UCSD-AML1 (cell line): ENCODE results near the gene AKAP13.
"Not testable (repeated sequence)": the region's sequence is repeated elsewhere in the genome, so short reads cannot be mapped to it uniquely, and the experiment has no call there.

Experiments
- DNase-seq: peaks from one replicate; lab custom pipeline; 2025; ENCODE audit not compliant: unreplicated experiment; lab: John Stamatoyannopoulos, UW

AKAP13 gene, protein sequence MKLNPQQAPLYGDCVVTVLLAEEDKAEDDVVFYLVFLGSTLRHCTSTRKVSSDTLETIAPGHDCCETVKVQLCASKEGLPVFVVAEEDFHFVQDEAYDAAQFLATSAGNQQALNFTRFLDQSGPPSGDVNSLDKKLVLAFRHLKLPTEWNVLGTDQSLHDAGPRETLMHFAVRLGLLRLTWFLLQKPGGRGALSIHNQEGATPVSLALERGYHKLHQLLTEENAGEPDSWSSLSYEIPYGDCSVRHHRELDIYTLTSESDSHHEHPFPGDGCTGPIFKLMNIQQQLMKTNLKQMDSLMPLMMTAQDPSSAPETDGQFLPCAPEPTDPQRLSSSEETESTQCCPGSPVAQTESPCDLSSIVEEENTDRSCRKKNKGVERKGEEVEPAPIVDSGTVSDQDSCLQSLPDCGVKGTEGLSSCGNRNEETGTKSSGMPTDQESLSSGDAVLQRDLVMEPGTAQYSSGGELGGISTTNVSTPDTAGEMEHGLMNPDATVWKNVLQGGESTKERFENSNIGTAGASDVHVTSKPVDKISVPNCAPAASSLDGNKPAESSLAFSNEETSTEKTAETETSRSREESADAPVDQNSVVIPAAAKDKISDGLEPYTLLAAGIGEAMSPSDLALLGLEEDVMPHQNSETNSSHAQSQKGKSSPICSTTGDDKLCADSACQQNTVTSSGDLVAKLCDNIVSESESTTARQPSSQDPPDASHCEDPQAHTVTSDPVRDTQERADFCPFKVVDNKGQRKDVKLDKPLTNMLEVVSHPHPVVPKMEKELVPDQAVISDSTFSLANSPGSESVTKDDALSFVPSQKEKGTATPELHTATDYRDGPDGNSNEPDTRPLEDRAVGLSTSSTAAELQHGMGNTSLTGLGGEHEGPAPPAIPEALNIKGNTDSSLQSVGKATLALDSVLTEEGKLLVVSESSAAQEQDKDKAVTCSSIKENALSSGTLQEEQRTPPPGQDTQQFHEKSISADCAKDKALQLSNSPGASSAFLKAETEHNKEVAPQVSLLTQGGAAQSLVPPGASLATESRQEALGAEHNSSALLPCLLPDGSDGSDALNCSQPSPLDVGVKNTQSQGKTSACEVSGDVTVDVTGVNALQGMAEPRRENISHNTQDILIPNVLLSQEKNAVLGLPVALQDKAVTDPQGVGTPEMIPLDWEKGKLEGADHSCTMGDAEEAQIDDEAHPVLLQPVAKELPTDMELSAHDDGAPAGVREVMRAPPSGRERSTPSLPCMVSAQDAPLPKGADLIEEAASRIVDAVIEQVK (N-terminal part only)

DNA sequence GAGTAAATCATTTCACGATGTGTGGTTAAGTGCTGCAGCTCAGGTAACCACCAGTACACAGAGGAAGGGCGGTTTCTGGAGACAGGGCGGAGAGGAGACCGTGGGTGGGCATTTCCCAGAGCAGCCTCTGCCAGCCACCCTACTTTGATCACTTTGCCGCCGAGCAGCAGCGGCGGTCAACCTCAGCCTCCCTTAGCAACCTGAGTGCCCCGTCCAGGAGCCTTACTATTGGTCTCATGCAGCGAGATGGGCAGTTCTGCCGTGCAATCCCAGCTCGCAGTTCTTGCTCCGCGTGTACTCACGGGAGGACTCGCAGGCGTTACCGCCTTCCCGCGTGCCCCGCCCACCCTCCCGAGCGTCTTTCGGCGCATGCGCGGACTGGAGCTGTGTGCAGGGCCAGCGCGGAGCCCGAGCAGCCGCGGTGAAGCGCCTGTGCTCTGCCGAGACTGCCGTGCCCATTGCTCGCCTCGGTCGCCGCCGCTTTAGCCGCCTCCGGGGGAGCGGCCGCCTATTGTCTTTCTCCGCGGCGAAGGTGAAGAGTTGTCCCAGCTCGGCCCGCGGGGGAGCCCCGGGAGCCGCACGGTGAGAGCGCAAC lies at the start of gene AKAP13:
Gene AKAP13 (plus strand): TSS at position 387 of the 595 bp plus-strand sequence. CDS start 105,118 bp downstream, outside the sequence.
- DNase-seq, result peak; percentile 94

DNA sequence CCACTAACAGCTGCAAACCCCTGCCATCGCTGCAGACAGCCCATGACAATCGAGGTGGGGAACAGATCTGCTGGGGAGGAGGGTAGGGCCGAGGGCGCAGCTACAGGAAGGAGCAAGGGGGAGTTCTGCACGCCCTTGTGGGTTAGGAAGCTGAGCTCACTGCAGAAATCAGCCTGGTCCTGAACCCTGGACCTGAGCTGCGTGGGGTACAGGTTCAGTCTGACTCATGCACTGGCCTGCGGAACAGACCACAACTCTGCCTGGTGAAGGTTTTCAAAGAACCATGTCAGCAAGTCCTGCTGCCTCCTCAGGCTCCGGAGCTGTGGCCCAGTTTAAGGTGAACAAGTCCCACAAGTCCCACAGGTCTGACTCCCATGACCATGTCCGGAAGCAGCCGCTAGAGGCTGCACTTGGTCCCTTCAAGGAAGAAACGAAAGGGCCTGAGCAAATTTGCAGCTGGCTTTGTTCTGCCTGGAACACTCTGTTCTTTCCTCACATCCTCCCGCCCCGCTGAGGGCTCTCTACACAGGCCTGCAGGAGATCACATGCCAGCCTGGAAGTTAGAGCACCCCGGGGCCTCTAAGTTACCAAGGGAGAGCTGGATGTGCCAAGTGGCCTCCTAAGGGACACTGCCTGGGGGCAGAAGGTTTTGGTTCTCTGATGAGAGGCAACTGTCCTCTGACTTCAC lies 49.4 kb upstream of the AKAP13 start:
- DNase-seq, result peak; percentile 82

DNA sequence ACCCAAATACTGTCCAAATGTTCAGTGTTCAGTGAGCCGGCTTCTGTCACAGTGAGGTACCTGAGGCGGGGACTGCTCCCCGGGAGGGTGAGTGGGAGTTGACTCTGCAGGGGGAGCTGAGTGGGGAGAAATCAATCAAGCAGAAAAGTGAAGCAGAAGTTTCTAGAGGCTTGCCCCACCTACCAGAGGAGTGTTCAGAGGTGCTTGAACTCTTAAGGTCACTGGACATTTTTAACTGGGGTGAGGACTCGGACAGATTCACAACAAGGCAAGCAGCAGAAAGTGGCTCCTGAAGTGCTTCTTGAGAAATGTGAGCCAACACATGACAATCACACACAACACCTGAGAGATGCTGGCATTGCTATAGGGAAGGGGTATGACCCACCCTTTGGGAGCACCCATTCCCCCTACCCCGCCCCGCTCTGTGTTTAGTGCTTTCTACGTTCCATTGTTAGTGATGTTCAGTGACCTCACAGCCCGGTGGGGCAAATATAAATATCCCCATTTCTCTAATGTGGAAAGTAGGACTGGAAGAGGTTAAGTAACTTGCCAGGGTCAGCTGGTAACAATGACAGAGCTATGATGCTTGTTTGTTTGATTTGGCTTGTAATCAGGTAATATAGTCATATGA lies 48.6 kb upstream of the AKAP13 start:
- no peak for DNase-seq

DNA sequence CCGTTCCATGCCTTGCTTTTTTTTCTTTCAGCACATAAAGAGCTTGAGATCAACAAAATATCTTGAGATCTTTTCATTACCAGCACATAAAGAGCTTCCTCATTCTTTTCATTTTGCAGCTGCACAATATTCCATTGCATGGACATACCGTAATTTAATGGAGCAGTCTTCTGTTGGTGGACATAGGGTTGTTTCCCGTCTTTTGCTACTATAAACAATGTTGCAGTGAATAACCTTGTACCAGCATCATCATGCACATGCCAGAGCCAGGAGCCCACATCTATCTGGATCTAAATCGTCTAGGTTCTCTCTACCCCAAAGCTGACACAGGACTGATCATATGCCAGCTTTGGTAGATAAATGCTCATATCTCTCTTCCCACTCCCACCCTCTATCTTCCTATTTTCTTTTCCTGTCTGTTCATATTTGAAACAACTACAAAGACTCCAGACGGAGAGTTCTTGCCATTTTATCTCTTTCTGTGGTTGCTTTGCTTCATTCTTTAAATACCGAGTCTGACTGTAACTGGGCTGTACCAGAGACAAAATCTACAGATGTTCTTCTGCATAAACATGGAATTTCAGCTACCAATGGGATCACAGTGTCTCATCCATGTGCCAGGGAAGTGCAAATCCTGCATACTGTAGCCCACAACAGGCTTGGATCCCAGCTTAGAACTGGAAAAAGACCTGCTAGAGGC lies 47.1 kb upstream of the AKAP13 start:
- no peak for DNase-seq

DNA sequence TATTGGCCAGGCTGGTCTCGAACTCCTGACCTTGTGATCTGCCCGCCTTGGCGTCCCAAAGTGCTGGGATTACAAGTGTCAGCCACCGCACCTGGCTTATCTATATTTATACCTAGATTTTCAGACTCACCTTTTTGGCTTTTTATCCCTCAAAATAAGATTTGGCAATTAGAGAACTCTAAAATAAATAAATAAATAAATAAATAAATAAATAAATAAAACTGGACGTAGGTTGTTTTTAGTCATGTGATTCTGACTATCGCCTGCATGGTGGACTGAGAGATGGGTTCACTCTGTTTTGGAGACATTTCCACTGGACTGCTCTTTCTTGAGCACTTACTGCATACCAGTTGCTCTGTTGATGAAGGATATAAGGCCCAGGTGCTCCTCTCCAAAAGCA lies 46.2 kb upstream of the AKAP13 start:
- no peak for DNase-seq

DNA sequence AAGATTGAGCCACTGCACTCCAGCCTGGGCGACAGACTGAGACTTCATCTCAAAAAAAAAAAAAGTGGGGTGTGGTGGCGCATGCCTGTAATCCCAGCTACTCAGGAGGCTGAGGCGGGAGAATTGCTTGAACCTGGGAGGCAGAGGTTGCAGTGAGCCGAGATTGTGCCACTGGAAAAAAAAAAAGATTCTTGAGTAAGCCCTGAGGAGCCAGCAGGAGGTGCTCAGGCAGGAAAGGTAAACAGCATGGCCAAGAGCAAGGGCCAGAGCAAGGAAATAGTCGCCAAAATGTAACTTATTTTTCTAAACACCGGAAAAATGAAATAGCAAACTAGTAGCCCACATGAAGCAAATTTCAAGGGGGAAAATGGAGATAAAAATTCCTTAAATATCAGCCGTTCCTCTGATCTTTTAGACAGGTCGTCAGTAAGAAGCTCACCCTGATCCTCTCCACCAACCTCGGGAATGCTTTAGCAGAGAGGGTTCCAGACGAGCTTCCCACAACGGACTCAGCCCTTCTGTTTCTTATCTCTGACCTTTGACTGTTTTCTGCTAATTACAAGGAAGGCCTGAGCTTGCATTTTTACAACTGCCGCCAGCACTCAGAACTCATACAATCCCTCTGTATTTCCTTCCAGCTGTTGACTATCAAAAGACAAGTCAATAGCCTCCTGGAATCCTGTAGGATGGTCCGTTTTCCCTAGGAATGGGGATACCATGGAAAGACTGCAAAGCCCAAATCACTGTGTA lies 45.0 kb upstream of the AKAP13 start:
- DNase-seq, result no peak

DNA sequence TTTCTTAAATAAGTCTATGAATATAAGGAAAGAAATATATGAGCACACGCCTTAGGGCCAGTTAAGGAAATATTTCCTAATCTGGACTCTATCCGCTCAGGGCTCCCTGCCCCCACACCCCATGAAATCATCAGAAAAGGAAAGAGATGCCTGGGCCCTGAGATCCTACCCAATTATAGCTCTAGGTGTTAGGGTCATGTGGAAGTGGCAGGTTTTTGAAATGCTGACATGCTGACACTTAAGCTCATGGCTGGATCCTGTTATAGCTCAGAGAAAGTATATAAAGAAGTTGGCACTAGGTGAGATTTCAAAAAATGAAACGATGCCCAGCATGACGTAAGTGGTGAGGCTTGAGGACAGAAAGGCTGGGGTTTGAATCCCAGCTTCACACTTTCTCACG lies 43.5 kb upstream of the AKAP13 start:
- DNase-seq, result no peak

DNA sequence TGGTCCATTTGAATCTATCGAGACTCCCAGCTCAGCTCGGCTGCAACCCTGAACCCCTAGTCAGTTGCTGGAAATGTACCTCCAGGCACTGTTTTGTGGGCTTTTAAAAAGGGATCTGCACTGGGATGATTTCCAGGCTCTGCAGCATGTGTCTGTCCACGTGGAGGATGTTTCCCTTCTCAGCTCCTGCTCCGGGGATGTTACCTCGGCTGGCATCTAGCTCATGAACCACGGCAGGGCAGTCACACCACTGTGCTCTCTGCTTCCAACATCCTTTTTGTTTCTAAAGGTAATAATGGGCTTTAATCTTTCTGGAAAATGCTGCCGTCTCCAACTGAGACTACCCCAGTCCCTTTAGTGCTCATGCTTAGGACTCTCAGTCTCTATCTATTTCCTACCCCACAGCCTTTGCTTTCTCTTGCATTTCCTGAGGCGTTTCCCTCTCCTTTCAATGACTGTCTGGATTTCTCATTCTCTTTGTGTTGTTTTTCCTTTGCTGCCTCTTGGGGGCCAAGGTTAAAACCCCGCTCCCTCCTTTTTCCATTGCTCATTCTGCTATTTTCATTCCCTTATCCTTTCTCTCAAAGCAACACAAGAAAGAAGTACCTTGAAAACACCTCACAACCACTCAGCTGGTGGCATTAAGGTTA lies 42.9 kb upstream of the AKAP13 start:
- no peak for DNase-seq

DNA sequence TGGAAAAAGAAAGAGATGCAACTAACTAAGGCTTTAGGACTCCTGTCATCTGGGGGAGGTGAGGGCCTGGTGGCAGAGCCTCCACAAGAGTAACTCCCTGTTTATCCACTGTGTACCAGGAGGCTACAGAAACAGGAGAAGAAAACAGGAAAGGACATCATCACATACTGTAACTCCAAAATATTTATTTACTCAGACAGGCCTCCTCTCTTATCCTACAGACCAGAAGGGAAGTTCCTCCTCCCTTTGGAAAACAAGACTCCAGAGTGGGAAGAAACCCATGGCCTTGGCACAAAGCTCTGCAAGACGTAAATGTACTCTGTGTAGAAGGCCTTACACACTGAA lies 40.1 kb upstream of the AKAP13 start:
- no peak for DNase-seq

DNA sequence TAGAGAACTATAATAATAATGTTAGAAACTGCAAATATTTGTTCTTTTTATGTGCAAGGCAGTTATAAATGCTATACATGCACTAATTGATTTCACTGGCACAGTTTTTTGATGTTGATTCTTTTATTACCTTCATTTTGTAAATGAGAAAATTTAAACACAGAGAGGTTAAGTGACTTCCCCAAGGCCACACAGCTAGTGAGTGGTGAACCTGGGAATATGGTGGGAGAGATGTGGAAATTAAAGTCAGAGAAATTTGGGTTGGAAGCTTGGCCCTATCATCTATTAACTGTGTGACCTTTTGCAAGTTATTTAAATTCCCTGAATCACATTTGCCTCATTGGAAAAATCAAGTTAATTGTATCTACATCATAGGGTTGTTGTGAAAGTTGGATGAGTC lies 39.6 kb upstream of the AKAP13 start:
- DNase-seq, result no peak

DNA sequence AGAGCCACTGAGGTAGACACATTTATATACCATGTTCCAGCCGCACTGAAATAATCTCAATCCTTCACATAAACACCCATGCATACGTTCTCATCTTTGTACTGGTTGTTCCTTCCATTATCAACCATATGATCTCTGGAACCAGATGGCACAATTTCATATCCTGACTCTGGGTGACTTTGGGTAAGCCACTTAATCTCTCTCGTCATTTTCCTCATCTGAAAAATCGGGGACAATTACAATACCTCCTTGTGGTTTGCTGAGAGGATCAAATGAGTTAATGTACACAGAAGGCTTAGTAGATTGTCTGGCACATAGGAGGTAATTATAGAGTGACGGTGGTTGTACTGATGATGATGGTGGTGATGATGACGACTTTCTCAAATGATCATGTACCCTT lies 38.2 kb upstream of the AKAP13 start:
- not testable (repeated sequence) for DNase-seq

DNA sequence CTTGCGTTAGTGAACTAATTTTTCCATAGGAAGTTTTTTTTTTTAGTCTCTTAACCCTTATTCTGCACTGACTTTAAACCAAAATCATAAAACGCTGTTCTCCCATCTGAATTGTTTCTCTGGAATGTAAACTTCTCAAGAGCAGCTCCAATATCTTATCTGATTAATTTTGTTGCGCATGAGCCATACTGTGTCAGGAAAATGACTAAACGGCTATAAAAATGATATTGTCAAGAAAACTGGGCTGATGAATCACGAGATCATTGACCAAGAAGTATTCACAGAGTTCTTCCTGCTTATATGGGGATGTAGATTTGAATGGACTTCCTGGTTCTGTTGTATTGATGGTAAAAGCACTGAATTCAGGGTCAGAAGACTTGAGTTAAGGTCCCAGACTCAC lies 37.0 kb upstream of the AKAP13 start:
- DNase-seq, result not testable (repeated sequence)

DNA sequence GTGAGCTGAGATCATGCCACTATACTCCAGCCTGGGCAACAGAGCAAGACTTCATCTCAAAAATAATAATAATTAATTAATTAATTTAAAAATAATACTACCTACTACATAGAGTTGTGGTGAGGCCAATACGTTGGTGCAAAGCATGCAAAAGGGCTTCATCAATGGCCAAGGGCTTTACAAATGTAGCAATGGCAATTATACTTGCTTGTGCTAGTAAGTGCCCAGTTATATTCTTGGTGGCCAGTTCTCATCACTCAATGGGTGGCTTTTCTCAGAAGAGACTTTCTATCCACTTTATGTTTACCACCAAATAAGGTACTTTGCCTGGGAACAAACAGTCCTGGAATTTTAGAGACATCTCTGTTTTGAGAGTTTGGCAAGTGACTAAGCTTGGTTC lies 36.2 kb upstream of the AKAP13 start:
- DNase-seq, result not testable (repeated sequence)

DNA sequence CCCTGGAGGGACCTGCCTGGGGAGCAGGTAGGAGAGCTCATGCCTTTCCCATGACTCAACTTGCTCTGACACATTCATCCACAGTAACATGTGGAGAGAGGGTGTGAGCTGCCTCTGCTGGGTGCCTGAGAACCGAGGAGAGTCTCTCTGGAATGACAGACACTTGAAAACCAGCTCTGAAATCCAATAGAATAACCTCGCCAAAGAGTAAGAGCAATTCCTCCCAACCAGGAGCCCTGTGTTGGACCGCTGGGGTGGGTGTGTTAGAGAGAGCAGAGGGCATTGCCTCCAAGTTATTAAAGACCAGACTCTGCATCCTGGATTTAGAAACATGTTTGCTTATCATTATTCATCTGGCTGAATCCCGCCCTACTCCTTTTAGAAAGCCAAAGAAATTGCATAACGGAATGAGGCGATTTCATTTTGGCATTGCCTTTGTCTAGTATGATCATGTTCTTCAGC lies 35.7 kb upstream of the AKAP13 start:
- DNase-seq, result not testable (repeated sequence)

DNA sequence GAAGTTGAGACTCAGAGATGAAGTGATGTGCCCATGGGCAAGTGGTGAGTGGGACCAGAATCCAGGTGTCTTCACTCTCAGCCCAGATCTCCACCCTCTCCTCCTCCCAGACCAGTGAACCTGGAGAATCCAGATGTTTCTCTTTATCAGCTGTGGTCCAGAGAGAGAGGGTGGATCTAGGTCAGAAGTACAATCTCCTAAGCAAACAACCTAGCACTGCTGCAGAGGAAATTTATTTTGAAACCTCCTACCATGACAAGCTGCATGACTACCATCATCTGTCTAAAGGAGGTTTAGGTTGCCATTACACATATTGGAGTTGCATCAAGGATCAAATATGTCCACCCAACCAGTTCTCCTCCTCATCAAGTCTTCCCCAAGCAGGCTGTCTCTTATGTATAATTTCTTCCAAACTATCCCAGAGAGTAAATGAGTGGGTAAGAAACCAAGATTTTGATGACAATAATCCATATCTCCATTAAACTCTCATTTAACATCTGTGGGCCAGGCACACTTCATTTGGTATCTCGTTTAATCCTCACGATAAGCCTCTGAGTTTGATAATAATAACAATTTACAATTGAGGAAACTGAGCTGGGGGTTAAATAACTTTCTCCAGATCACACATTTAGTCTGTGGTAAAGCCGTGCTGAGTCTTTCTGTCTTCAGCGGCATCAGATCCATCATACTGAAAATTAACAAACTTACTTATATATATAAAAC lies 35.0 kb upstream of the AKAP13 start:
- not testable (repeated sequence) for DNase-seq

DNA sequence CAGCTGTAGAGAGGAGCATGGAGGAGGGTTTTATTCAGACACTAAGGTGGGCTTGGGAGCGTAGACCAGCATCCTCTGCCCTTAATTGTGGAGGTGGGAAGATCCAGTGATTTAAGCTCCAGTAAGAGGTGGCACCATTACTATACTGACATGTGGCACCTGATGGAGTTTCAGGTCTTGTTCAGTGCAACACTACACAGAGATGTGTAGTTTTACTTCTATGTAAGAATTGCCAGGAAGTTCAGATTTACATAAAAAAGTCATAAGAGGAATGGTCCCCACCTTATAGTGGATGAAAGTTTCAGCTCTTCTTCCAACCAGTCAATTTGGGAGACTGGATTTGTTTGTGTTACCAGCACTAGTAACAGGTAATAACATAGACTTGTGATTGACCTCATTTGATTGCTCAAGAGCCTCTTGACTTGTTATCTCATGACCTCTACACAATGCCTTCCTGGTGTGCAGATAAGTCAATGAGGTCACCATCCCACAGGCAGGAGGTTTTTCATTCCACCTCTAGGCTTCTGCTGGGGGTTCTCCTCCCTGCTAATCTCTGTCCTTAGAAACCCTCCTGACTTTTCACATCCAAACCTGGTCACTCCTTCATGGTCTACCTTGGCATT lies 33.8 kb upstream of the AKAP13 start:
- not testable (repeated sequence) for DNase-seq
